Smooth muscle cell (in vitro differentiated cells): Measurements from ENCODE around the gene SCUBE1. TPM values are rescaled to one million over a fixed set of nuclear protein-coding genes. Genes with fewer than 3 reads are reported as not detected.

Experiments
- DNase-seq: peaks from one replicate; lab custom pipeline; 2025; ENCODE audit not compliant: unreplicated experiment; lab: John Stamatoyannopoulos, UW
- H2AFZ ChIP-seq: fragments of 200-600 bp; sonication (generic); 2 replicates; pipeline ENCODE4 v1.6.0; 2016; ENCODE audit warnings: antibody characterized with exemption, low read depth, mild to moderate bottlenecking
- H3F3A ChIP-seq: fragments of 200-600 bp; sonication (generic); 2 replicates; pipeline ENCODE4 v1.6.0; 2017; ENCODE audit warnings: antibody characterized with exemption, low read depth
- H3K27ac ChIP-seq: fragments of 200-600 bp; sonication (generic); 2 replicates; pipeline ENCODE4 v1.5.1; 2016; ENCODE audit warnings: low read depth, mild to moderate bottlenecking
- H3K27me3 ChIP-seq: fragments of 200-600 bp; sonication (generic); 2 replicates; pipeline ENCODE4 v1.6.1; 2016; ENCODE audit warnings: low read depth, mild to moderate bottlenecking
- H3K36me3 ChIP-seq: fragments of 200-600 bp; sonication (generic); 2 replicates; pipeline ENCODE4 v1.5.1; 2016; ENCODE audit warnings: low read depth
- H3K4me1 ChIP-seq: fragments of 200-600 bp; sonication (generic); 2 replicates; pipeline ENCODE4 v1.5.1; 2016; ENCODE audit warnings: low read depth
- H3K4me2 ChIP-seq: fragments of 200-600 bp; sonication (generic); 2 replicates; pipeline ENCODE4 v1.6.0; 2016; ENCODE audit warnings: mild to moderate bottlenecking
- H3K4me3 ChIP-seq: fragments of 200-600 bp; sonication (generic); 2 replicates; pipeline ENCODE4 v1.5.1; 2016; ENCODE audit warnings: mild to moderate bottlenecking
- H3K79me2 ChIP-seq: fragments of 200-600 bp; sonication (generic); 2 replicates; pipeline ENCODE4 v1.6.0; 2016; ENCODE audit warnings: low read depth, mild to moderate bottlenecking
- H3K9ac ChIP-seq: fragments of 200-600 bp; sonication (generic); 2 replicates; pipeline ENCODE4 v1.6.0; 2016; ENCODE audit warnings: low read depth
- H3K9me3 ChIP-seq: fragments of 200-600 bp; sonication (generic); replicated peaks from 2 replicates; pipeline ENCODE4 v1.5.1; 2016; ENCODE audit warnings: low read depth
- H4K20me1 ChIP-seq: fragments of 200-600 bp; sonication (generic); 2 replicates; pipeline ENCODE4 v1.6.0; 2016; ENCODE audit warnings: low read depth
- WGBS: methylation state at CpG from one replicate; pipeline ENCODE4 v1.1.7; 2016; ENCODE audit warnings: low lambda C conversion rate; 5-methylcytosine and 5-hydroxymethylcytosine counted together
- polyA plus RNA-seq: library from polyadenylated mRNA; unstranded; fragments of >200 nt; fragmentation: Nextera tagmentation; extraction: Ambion mirVana; gene quantifications from 2 replicates; pipeline ENCODE4 v1.2.1, GENCODE V29; 2016
- total RNA-seq: library from RNA; depleted of rRNA; stranded (reverse); fragments of >200 nt; gene quantifications from 2 replicates; pipeline ENCODE4 v1.2.3, GENCODE V29; 2014
- TF ChIP-seq, protein P1 (sequence below): fragments of 200-600 bp; sonication (generic); IDR thresholded peaks from 2 replicates; pipeline ENCODE4 v1.5.1; 2017; ENCODE audit warnings: borderline replicate concordance, mild to moderate bottlenecking, antibody characterized with exemption; ENCODE audit not compliant: insufficient read depth, poor library complexity, severe bottlenecking

The SCUBE1 gene
- total and polyA plus RNA-seq, 2 experiments from 2014 or later, result 13.4 to 16.3 TPM

DNA sequence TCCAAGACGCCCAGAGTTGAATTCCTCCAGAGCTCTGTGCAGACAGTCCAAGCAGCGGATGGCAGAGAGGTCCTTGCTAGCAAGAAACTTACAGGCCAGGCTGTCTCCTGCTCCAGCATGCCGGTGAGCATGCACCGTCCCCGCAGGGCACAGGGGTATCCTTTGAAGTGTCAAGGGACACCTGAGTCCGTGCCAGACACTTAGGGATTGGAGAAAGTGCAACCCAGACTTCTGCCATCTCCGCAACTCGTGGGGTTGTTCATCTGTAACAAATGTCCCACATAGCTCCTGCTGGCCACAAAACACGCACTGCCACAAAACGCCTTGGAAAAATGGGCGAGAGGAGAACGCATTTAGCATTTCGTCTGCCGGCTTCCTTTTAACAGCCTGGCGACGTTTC, 178.5 kb downstream of the SCUBE1 start:
- H3K79me2 ChIP-seq, result no peaks in the 10 kb centered on the region
- no peaks in the 10 kb centered on the region for H3K4me1 ChIP-seq
- no peak overlapping the region for H3K4me3 ChIP-seq
- H3K4me2 ChIP-seq, result no peak overlapping the region
- 77% methylated on average over 16 of the region's 16 CpGs for WGBS
- no peak for DNase-seq
- no peaks in the 10 kb centered on the region for H3K27me3 ChIP-seq
- TF ChIP-seq, protein P1, sequence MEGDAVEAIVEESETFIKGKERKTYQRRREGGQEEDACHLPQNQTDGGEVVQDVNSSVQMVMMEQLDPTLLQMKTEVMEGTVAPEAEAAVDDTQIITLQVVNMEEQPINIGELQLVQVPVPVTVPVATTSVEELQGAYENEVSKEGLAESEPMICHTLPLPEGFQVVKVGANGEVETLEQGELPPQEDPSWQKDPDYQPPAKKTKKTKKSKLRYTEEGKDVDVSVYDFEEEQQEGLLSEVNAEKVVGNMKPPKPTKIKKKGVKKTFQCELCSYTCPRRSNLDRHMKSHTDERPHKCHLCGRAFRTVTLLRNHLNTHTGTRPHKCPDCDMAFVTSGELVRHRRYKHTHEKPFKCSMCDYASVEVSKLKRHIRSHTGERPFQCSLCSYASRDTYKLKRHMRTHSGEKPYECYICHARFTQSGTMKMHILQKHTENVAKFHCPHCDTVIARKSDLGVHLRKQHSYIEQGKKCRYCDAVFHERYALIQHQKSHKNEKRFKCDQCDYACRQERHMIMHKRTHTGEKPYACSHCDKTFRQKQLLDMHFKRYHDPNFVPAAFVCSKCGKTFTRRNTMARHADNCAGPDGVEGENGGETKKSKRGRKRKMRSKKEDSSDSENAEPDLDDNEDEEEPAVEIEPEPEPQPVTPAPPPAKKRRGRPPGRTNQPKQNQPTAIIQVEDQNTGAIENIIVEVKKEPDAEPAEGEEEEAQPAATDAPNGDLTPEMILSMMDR, result no peak
- no peaks in the 10 kb centered on the region for H3K9me3 ChIP-seq
- H3K9ac ChIP-seq, result no peak overlapping the region
- no peak overlapping the region for H3K27ac ChIP-seq
- no peaks in the 10 kb centered on the region for H3K36me3 ChIP-seq
- H4K20me1 ChIP-seq, result peaks cover 14% of the 10 kb centered on the region
- H3F3A ChIP-seq, result no peaks in the 10 kb centered on the region
- no peak overlapping the region for H2AFZ ChIP-seq

DNA sequence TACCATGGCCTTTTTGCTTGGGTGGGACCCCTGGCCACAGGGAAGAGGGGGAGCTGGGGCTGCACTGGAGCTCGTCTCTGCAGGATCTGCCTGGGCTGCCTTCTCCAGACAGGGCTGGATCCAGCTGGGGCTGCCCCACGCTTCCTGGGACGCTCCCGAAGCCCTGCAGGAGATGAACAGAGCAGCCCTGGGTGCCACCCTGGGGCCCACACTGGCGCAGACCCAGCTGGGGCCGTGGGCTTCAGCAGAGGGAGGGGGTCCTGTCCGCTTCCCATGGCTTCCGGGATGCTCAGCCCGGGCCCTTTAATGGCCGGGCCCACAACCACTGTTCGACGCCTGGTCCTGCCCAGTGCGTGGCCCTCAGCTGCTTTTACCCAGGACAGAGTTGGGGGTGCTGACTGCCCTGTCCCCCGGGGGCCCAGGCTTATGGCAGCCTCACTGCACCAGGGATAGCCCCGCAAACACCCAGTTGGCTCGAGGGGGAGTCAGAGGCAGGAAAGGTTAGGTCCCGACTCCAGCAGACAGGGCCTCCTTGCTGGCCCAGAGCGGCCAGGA, 179.9 kb downstream of the SCUBE1 start:
- Histone ChIP-seq H3K9me3 (no peaks in the 10 kb centered on the region), H2AFZ (no peak overlapping the region), H3K27me3 (no peaks in the 10 kb centered on the region), H3F3A (no peaks in the 10 kb centered on the region), H4K20me1 (peaks cover 28% of the 10 kb centered on the region), H3K27ac (no peak overlapping the region), H3K79me2 (no peaks in the 10 kb centered on the region), H3K4me3 (no peak overlapping the region), H3K36me3 (no peaks in the 10 kb centered on the region), H3K9ac (no peak overlapping the region), H3K4me2 (no peak overlapping the region), H3K4me1 (no peaks in the 10 kb centered on the region)
- 96% methylated on average over 18 of the region's 18 CpGs for WGBS
- TF ChIP-seq, protein P1, result no peak
- no peak for DNase-seq

- Histone ChIP-seq H3F3A (no peaks in the 10 kb centered on the region), H3K9me3 (no peaks in the 10 kb centered on the region), H3K79me2 (no peaks in the 10 kb centered on the region), H3K4me1 (no peaks in the 10 kb centered on the region), H3K27me3 (no peaks in the 10 kb centered on the region), H4K20me1 (peaks cover 35% of the 10 kb centered on the region), H3K4me2 (no peak overlapping the region), H3K27ac (no peak overlapping the region), H3K9ac (no peak overlapping the region), H3K36me3 (no peaks in the 10 kb centered on the region), H3K4me3 (no peak overlapping the region), H2AFZ (no peak overlapping the region)
- TF ChIP-seq, protein P1, result no peak
- no peak for DNase-seq
- 95% methylated on average over 24 of the region's 24 CpGs for WGBS
Measured at GRCh38 chr22:43162412-43163150, 180.6 kb downstream of the SCUBE1 start.
